ENCODE data around the gene DNAI7.

The DNAI7 gene

DNA sequence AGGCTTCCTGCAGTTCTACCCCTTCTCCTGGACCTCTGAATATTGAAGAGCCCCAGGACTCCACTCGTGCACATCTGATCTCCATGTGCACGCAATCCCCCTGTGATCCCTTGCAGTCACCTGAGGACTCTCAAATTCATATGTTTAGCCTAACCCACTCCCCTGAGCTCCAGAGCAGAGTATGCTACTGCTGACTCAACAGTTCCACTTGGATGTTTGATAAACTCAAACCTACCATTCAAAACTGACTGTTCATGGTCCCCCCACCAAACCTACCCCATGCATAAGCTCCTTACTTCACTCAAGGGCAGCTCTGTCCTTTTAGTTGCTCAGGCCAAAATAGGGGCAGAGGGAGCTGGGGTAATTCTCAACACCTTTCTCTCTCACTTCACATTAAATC is 96.0 kb downstream of the DNAI7 start:
- DNase-seq: no peak

DNA sequence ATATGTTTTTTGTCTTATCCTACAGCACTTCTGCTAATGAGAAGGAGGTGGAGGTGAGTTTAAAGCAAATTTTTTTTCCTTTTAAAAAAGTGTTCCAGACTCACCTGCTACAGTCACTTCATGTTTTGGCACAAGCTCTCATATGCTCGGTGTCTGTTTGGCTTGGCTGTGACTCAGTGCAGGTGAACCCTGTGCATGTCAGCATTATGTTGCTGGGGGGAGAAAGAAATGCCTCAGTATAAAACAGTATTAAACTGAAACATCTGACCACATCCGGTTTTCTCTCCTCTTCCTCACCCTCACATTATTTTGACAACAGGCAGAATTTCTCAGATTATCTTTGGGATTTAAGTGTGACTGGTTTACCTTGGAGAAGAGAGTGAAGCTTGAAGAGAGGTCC is 105.2 kb downstream of the DNAI7 start:
- no peak for DNase-seq

DNA sequence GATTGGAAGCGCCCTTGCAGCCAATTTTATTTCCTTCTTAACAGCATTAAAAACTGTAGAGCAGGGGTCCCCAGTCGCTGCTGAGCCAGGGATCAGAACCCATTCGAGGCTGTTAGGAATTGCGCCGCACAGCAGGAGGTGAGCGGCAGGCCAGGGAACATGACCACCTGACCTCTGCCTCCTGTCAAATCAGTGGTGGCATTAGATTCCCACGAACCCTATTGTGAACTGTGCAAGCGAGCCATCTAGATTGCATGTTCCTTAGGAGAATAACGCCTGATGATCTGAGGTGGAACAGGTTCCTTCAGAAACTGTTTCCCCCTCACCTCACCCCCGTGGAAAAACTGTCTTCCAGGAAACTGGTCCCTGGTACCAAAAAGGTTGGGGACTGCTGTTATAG is 107.4 kb downstream of the DNAI7 start:
- DNase-seq: no peak

DNA sequence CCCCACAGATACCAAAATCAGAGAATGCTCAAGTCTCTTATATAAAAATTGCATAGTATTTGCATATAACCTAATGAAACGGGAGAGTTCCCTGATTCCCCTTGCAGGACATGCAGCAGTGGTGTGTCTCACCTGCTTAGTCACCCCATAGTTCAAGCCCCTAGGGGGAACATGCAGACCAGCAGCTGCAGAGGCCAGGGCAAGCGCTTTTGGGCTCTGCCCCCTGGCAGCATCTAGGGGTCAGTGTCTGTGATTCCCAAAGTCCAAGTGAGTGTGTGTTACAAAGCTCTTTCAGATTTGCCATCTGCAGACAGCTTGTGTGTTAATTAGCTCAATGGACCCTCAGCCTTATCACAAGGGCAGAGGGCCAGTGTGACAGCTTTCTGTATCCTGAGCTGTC is 110.1 kb downstream of the DNAI7 start:
- no peak for DNase-seq

DNA sequence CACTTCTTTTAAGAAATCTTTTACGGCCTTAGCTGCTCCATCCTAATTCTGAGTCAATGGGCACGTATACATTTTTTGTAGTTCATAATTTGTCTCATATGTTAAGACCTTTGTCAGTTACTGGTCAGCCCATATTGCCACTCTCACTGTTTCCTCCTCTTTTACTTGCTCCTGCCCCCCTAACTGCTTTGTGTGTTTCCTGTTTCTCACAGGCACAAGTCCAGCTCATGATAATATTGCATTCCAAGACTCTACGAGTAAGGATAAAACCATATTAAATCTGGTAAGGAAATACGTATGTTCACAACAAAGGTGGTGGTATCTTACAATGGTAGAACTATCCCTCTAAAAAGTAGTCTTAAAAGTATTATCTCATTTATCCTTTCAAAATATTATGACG is 111.7 kb downstream of the DNAI7 start:
- DNase-seq: no peak

DNA sequence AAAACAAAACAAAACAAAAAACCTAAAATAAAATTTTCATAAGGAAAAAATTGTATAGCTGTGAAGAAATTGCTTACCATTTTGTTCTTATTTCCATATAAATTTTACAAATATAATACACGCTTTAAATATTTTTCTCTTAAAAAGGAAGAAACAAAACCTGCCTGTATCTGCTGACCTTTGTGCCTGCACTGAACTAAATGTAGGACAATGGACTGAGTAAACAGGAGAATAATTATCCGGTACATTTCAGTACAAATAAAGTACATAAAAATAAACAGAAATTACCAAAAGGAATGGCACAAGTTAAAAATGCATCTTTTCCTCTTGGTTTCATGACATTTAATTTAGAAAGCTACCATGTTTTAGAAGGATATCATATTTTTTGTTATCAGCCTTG is 112.3 kb downstream of the DNAI7 start:
- DNase-seq: no peak

DNA sequence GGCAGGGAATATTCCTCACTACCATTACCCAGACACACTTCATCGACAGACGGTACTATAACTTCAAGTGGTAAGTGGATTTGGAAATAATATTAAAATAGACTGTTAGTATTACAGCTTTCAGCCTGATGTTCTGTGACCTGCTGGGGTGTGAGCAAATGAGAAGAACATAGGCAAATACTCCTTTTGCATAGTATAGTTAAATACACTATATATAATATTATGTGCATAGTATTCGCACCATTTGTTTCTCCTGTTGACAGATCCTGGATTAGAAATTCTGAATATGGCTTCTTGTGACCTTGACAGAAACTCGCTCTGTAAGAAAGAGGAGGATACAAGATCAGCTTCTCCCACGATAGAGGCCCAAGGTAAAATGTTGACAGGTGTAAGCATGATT is 115.6 kb downstream of the DNAI7 start:
- no peak for DNase-seq

DNA sequence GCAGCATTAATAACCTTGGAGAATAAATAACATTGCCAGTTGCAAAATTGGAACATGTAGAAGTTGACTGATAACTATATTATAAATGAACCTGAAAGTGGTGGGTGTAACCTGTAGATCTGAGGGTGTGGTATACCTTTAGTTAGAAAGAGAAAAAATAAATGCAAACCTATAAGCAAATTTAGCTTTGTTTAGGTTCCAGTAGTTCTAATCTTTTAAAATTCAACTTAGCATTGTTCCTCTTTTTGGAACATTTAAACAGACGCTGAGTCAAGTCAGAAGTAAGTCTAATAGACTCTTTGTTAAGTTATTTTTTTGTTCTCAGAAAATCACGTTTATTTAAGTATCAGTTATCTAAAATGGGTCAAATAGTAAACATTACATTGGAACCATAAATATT is 120.0 kb downstream of the DNAI7 start:
- DNase-seq: no peak

DNA sequence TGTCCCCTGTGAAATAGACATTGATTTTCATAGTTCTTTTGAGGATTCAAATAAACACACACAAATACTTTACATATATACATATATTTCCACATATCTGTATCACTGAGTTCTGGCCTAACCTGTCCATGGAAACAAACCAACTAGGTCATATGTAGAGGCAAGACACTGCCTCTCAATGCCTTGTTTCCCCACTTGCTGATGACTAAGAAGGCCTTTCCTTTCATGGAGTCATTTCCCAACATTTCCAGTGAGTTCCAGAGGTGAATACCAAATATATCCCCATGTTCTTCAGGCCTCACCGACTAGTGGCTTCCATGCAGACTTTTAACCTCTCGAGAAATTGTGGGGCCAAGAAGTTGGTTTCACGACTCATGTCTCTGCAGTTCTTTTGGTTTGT is 120.8 kb downstream of the DNAI7 start:
- no peak for DNase-seq

DNA sequence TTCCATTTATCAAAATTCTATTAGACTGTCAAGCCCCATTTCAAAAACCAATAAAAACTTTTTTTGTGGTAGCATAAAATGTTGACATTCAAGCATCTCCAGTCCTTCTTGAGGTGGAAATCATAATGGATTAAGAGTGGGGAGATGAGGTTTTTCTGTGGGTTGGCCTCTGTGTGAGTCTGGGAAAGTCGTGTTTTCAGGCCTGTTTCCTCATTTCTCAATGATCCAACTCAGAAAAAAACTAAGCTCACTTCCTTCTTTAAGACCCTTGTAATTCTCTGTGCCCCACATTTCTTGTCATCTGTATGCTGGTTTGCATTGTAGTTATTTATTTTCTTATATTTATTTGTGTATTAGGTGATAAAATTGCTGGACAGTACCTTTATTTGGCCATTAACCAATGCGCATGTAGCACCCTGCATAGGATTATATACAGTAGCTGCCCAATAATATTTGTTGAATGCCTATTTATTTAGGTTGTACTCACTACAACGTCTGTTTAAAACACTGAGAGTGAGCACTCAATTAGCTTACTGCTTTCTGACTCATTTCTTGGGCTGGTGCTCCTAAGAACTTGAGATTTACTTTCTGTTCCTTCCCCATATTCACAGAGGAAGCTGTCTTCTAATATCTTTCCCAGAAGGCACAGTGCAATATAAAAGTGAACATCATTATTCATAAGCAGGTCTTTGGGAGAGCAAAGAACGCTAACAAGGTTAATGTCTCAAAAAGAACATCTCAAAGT is 121.9 kb downstream of the DNAI7 start:
- no peak for DNase-seq

DNA sequence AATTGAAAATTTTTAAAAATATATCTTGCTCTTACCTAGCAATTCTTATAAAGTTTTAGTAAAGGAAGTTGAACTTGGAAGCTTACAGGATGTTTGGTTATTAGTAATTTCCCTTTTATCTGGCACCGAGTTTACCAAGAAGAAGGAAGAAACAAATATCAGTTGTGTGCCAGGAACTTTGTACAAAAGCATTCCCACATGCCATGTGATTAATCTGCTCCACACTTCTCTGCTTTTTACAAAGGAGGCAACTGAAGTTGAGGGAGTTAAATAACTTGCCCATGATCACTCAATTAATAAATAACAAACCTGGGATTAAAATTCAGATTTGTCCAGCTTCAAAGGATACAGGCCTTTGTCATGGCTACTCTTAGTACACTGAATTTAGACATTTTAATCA is 123.6 kb downstream of the DNAI7 start:
- DNase-seq: no peak

DNA sequence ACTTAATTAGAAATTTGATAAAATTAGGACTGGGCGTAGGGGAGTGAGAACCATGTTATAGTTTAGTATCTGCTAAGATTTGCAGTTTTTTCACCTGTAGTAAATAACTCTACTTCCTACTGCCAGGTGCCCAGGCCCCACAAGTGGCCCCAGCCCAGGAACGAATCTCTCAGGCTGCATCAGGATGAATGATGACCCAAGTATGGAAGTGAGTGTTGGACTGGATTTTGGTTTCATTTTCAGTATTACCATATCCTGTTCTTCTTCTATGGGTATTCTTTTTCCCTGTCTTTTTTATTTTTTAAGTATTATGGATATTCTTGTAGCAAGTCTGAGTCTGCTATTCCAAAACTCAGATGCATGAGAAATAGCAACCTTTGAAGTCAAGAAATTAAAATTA is 125.7 kb downstream of the DNAI7 start:
- DNase-seq: no peak

DNA sequence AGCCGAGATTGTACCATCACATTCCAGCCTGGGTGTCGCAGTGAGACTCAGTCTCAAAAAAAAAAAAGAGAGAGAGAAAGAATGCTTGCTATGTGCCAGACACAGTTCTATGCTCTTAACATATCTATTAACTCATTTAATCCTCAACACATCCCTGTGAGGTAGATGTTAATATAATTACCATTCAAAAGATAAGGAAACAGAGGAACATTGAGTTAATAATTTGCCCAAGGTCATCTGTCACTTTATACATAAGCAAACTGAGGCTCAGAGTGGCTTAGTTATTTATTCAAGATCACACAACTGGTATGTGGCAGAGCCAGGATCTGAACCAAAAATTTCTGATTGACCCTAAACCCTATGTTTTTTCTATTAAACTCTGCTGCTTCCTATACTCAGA is 129.9 kb downstream of the DNAI7 start:
- no peak for DNase-seq

DNA sequence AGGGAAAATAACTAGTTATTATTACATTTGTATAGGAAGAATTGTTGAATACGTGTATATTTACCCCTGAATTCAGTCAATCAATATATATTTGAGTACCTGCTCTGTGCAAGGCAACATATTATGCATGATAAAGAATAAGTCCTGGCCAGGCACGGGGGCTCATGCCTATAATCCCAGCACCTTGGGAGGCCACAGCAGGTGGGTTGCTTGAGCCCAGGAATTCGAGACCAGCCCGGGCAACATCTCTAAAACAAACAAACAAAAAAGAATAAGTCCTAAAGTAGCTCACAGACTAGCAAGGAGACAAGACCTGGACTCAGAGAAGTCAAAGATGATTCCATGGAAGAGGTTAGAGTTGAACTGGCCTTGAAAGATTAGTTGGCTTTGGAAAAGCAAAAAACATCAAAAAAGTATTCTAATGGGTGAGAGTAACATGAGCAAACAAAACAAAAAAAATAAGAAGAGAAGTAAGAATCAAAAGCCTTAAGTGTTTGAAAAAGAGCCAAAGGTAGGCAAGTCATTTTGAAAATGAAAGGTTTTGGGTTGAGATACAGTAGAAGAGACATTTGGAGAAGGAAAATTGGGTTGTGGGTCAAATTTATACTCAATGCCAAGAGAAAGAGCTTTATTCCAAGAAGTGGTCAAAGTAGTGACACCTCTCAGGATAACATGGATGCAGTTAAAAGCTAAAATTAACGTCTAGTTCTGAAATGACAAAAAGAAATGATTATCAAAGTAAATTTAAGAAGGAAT is 130.9 kb downstream of the DNAI7 start:
- DNase-seq: no peak

DNA sequence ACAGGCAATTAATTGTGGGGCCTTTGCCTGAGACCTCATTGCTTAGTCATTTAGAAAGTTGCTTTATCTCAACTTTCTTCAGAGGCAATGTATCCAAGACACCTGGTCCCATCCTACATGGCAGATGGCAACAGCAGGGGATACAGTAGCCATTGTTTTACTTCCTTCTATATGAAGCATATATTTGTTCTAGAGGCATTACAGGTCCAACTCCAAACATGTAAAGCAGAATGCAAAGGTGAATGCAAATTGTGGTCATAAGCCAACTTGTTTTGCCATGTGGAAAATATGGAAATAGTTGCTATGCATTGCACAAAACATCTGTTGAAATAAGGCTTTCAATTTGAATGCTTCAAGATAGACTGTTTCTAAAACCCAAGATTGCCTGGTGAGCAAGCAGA is 136.3 kb downstream of the DNAI7 start:
- DNase-seq: no peak

All from SHP77 (cell line).